Measurements from ENCODE around the gene PANX1.
"Not testable (repeated sequence)": the region's sequence is repeated elsewhere in the genome, so short reads cannot be mapped to it uniquely, and the experiment has no call there.

Gene PANX1

GRCh38 chr11:94145916-94146315 lies 17.3 kb downstream of the PANX1 start:
- H3K27ac Mint-ChIP-seq (ENCODE audit: low read depth), result no peak overlapping the region
- H3K9me3 Mint-ChIP-seq, result no peaks in the 10 kb centered on the region
- H3K4me1 Mint-ChIP-seq, result peaks cover 87% of the 10 kb centered on the region
- H3K27me3 Mint-ChIP-seq, result no peaks in the 10 kb centered on the region
- no peak for DNase-seq (ENCODE audit: low spot score in 2 of 2)
- no peak overlapping the region for H3K4me3 Mint-ChIP-seq
- H3K36me3 Mint-ChIP-seq (ENCODE audit: insufficient read depth), result peaks cover 4% of the 10 kb centered on the region
- no peak for ATAC-seq (replicated peaks; ENCODE audit: extremely low read depth, poor library complexity, severe bottlenecking)

GRCh38 chr11:94147433-94147845 lies 18.8 kb downstream of the PANX1 start:
- H3K9me3 Mint-ChIP-seq, result no peaks in the 10 kb centered on the region
- H3K27me3 Mint-ChIP-seq, result no peaks in the 10 kb centered on the region
- ATAC-seq (replicated peaks; ENCODE audit: extremely low read depth, poor library complexity, severe bottlenecking) (peak; percentile 82), DNase-seq (ENCODE audit: low spot score in 2 of 2) (no peak)
- peak overlapping the region; percentile 55 for H3K4me3 Mint-ChIP-seq
- peaks cover 4% of the 10 kb centered on the region for H3K36me3 Mint-ChIP-seq (ENCODE audit: insufficient read depth)
- peaks cover 96% of the 10 kb centered on the region for H3K4me1 Mint-ChIP-seq
- peak overlapping the region; percentile 60 for H3K27ac Mint-ChIP-seq (ENCODE audit: low read depth)

- no peaks in the 10 kb centered on the region for H3K27me3 Mint-ChIP-seq
- no peak for DNase-seq (ENCODE audit: low spot score in 2 of 2)
- peaks cover 96% of the 10 kb centered on the region for H3K4me1 Mint-ChIP-seq
- no peak for ATAC-seq (replicated peaks; ENCODE audit: extremely low read depth, poor library complexity, severe bottlenecking)
- H3K4me3 Mint-ChIP-seq, result no peak overlapping the region
- H3K9me3 Mint-ChIP-seq, result no peaks in the 10 kb centered on the region
- H3K36me3 Mint-ChIP-seq (ENCODE audit: insufficient read depth), result peaks cover 2% of the 10 kb centered on the region
- H3K27ac Mint-ChIP-seq (ENCODE audit: low read depth), result no peak overlapping the region
These were observed 19.5 kb downstream of the PANX1 start for GRCh38 chr11:94148189-94148588.

- Mint-ChIP-seq H3K9me3 (no peaks in the 10 kb centered on the region), H3K27me3 (no peaks in the 10 kb centered on the region), H3K4me3 (no peak overlapping the region), H3K36me3 (ENCODE audit: insufficient read depth) (peaks cover 3% of the 10 kb centered on the region), H3K4me1 (peaks cover 84% of the 10 kb centered on the region), H3K27ac (ENCODE audit: low read depth) (no peak overlapping the region)
- DNase-seq (ENCODE audit: low spot score in 2 of 2), result no peak
- no peak for ATAC-seq (replicated peaks; ENCODE audit: extremely low read depth, poor library complexity, severe bottlenecking)
These were observed 20.9 kb downstream of the PANX1 start for GRCh38 chr11:94149431-94150017.

- DNase-seq (ENCODE audit: low spot score in 2 of 2) (no peak), ATAC-seq (replicated peaks; ENCODE audit: extremely low read depth, poor library complexity, severe bottlenecking) (no peak)
- Mint-ChIP-seq H3K4me3 (no peak overlapping the region), H3K4me1 (peaks cover 80% of the 10 kb centered on the region), H3K36me3 (ENCODE audit: insufficient read depth) (peaks cover 5% of the 10 kb centered on the region), H3K27ac (ENCODE audit: low read depth) (no peak overlapping the region), H3K27me3 (no peaks in the 10 kb centered on the region), H3K9me3 (no peaks in the 10 kb centered on the region)
These were observed 21.4 kb downstream of the PANX1 start for GRCh38 chr11:94150056-94150455.

- no peak for DNase-seq (ENCODE audit: low spot score in 2 of 2)
- Mint-ChIP-seq H3K27me3 (no peaks in the 10 kb centered on the region), H3K4me1 (peaks cover 71% of the 10 kb centered on the region), H3K4me3 (no peak overlapping the region), H3K27ac (ENCODE audit: low read depth) (no peak overlapping the region), H3K36me3 (ENCODE audit: insufficient read depth) (peaks cover 3% of the 10 kb centered on the region), H3K9me3 (no peaks in the 10 kb centered on the region)
- ATAC-seq (replicated peaks; ENCODE audit: extremely low read depth, poor library complexity, severe bottlenecking), result no peak
These were observed 22.4 kb downstream of the PANX1 start for GRCh38 chr11:94150704-94151685.

GRCh38 chr11:94151903-94152677 lies 23.4 kb downstream of the PANX1 start:
- no peaks in the 10 kb centered on the region for H3K9me3 Mint-ChIP-seq
- H3K27ac Mint-ChIP-seq (ENCODE audit: low read depth), result no peak overlapping the region
- no peak for ATAC-seq (replicated peaks; ENCODE audit: extremely low read depth, poor library complexity, severe bottlenecking)
- peaks cover 3% of the 10 kb centered on the region for H3K36me3 Mint-ChIP-seq (ENCODE audit: insufficient read depth)
- H3K4me3 Mint-ChIP-seq, result no peak overlapping the region
- no peaks in the 10 kb centered on the region for H3K27me3 Mint-ChIP-seq
- DNase-seq (ENCODE audit: low spot score in 2 of 2), result no peak
- H3K4me1 Mint-ChIP-seq, result peaks cover 60% of the 10 kb centered on the region

- Mint-ChIP-seq H3K9me3 (no peaks in the 10 kb centered on the region), H3K4me3 (no peak overlapping the region), H3K36me3 (ENCODE audit: insufficient read depth) (peaks cover 3% of the 10 kb centered on the region), H3K27me3 (no peaks in the 10 kb centered on the region), H3K4me1 (peaks cover 54% of the 10 kb centered on the region), H3K27ac (ENCODE audit: low read depth) (peak overlapping the region; percentile 1)
- no peak for ATAC-seq (replicated peaks; ENCODE audit: extremely low read depth, poor library complexity, severe bottlenecking)
- DNase-seq (ENCODE audit: low spot score in 2 of 2), result no peak
These were observed 24.0 kb downstream of the PANX1 start for GRCh38 chr11:94152678-94153065.

GRCh38 chr11:94153320-94153719 lies 24.7 kb downstream of the PANX1 start:
- Mint-ChIP-seq H3K27me3 (no peaks in the 10 kb centered on the region), H3K4me1 (peaks cover 48% of the 10 kb centered on the region), H3K27ac (ENCODE audit: low read depth) (peak overlapping the region; percentile 1), H3K4me3 (no peak overlapping the region), H3K9me3 (no peaks in the 10 kb centered on the region), H3K36me3 (ENCODE audit: insufficient read depth) (peaks cover 3% of the 10 kb centered on the region)
- no peak for DNase-seq (ENCODE audit: low spot score in 2 of 2)
- ATAC-seq (replicated peaks; ENCODE audit: extremely low read depth, poor library complexity, severe bottlenecking), result no peak

- no peak for DNase-seq (ENCODE audit: low spot score in 2 of 2)
- no peak overlapping the region for H3K4me3 Mint-ChIP-seq
- H3K9me3 Mint-ChIP-seq, result no peaks in the 10 kb centered on the region
- ATAC-seq (replicated peaks; ENCODE audit: extremely low read depth, poor library complexity, severe bottlenecking), result no peak
- peaks cover 3% of the 10 kb centered on the region for H3K36me3 Mint-ChIP-seq (ENCODE audit: insufficient read depth)
- H3K4me1 Mint-ChIP-seq, result peaks cover 46% of the 10 kb centered on the region
- no peaks in the 10 kb centered on the region for H3K27me3 Mint-ChIP-seq
- H3K27ac Mint-ChIP-seq (ENCODE audit: low read depth), result no peak overlapping the region
These were observed 25.6 kb downstream of the PANX1 start for GRCh38 chr11:94154095-94154856.

GRCh38 chr11:94157339-94157738 lies 28.7 kb downstream of the PANX1 start:
- not testable (repeated sequence) for ATAC-seq (replicated peaks; ENCODE audit: extremely low read depth, poor library complexity, severe bottlenecking); H3K27ac Mint-ChIP-seq (ENCODE audit: low read depth); H3K36me3 Mint-ChIP-seq (ENCODE audit: insufficient read depth); H3K9me3 Mint-ChIP-seq; H3K4me3 Mint-ChIP-seq; H3K27me3 Mint-ChIP-seq; DNase-seq (ENCODE audit: low spot score in 2 of 2)
- peaks cover 44% of the 10 kb centered on the region for H3K4me1 Mint-ChIP-seq

GRCh38 chr11:94168882-94169281 lies 40.2 kb downstream of the PANX1 start:
- Mint-ChIP-seq H3K4me3 (no peak overlapping the region), H3K4me1 (peaks cover 56% of the 10 kb centered on the region), H3K36me3 (ENCODE audit: insufficient read depth) (no peaks in the 10 kb centered on the region), H3K27ac (ENCODE audit: low read depth) (peak overlapping the region; percentile 2), H3K27me3 (no peaks in the 10 kb centered on the region), H3K9me3 (no peaks in the 10 kb centered on the region)
- DNase-seq (ENCODE audit: low spot score in 2 of 2) (no peak), ATAC-seq (replicated peaks; ENCODE audit: extremely low read depth, poor library complexity, severe bottlenecking) (no peak)
